H1 (cell line): ENCODE results near the gene LRRC3B.

Experiments used
- CEBPB ChIP-seq: IDR thresholded peaks from 2 replicates; pipeline ENCODE4 v1.6.1; 2012; ENCODE audit warnings: low read depth, low read length
- HDAC6 ChIP-seq: IDR thresholded peaks from one replicate; pipeline ENCODE4 v1.7.1; 2012; ENCODE audit warnings: low read depth, mild to moderate bottlenecking, inconsistent platforms, low read length, moderate library complexity
- KDM1A ChIP-seq: fragments of 200-600, 300-600 bp; sonication (generic); IDR thresholded peaks from 2 replicates; pipeline ENCODE4 v1.7.1; 2016; ENCODE audit warnings: mild to moderate bottlenecking, low read length, borderline replicate concordance
- POLR2A ChIP-seq, 2 experiments: IDR thresholded peaks; 1 replicate in 1 of 2; 2 replicates in 1 of 2; pipeline ENCODE4 v1.6.1; 2011; ENCODE audit warnings: low read depth in 2 of 2, low read length in 2 of 2, mild to moderate bottlenecking in 2 of 2; ENCODE audit errors: control extremely low read depth in 1 of 2
- RBBP5 ChIP-seq: IDR thresholded peaks from 2 replicates; pipeline ENCODE4 v1.7.1; 2012; ENCODE audit warnings: low read depth, mild to moderate bottlenecking, inconsistent platforms, low read length, moderate library complexity, borderline replicate concordance
- RNF2 ChIP-seq: fragments of 200-900, 300-1000 bp; sonication (generic); IDR thresholded peaks from 2 replicates; pipeline ENCODE4 v1.7.1; 2016; ENCODE audit warnings: borderline replicate concordance, low read depth, mild to moderate bottlenecking, antibody characterized with exemption, low read length; ENCODE audit not compliant: poor library complexity, severe bottlenecking; ENCODE audit errors: missing control alignments
- SAP30 ChIP-seq: fragments of 300-600 bp; sonication (generic); IDR thresholded peaks from 2 replicates; pipeline ENCODE4 v1.7.1; 2012; ENCODE audit warnings: low read length, moderate library complexity, mild to moderate bottlenecking, inconsistent platforms; ENCODE audit not compliant: insufficient read depth, insufficient replicate concordance
- TAF1 ChIP-seq: IDR thresholded peaks from 2 replicates; pipeline ENCODE4 v1.6.1; 2011; ENCODE audit warnings: mild to moderate bottlenecking, low read depth, low read length
- ZNF274 ChIP-seq: IDR thresholded peaks from 2 replicates; pipeline ENCODE4 v1.7.0; 2012; ENCODE audit warnings: low read length, borderline replicate concordance; ENCODE audit errors: extremely low read depth
- TF ChIP-seq, protein P1 (sequence below), 3 experiments: IDR thresholded peaks; 1 replicate in 2 of 3; 2 replicates in 1 of 3; pipeline versions ENCODE4 v1.5.1 to v1.6.1; 2011; ENCODE audit warnings: low read length in 3 of 3, mild to moderate bottlenecking in 3 of 3, inconsistent platforms in 2 of 3, low read depth in 1 of 3, moderate library complexity in 1 of 3; ENCODE audit not compliant: insufficient read depth in 1 of 3; ENCODE audit errors: control extremely low read depth in 1 of 3
- TF ChIP-seq, protein P2 (sequence below): IDR thresholded peaks from 2 replicates; pipeline ENCODE4 v1.6.1; 2012; ENCODE audit warnings: low read length, inconsistent platforms

DNA sequence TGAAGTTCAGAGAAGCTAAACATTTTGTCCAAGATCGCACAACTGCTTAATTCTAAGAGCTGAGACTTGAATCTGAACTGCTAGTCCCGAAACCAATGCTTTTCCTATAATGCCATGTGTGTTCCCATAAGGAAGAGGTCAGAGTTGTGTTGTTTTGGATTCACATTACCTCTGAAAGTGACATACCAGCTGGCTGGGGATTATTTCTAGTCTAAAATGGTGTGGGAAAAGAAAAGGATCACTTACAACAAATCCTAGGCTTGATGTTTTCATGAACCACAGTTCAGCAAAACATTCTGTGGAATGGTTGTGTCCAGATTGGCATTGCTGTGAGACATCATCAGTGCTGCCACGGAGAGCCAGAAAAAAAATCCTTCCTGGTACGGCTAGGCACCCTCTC, 35.0 kb upstream of the LRRC3B start:
- TF ChIP-seq CEBPB (no peak), SAP30 (no peak), RNF2 (no peak), RBBP5 (no peak), TAF1 (no peak), POLR2A (IDR thresholded peaks at IDR 0.05; ENCODE audit: control extremely low read depth in 1 of 2, low read depth in 2 of 2, low read length in 2 of 2) (no peak), KDM1A (no peak), HDAC6 (no peak), ZNF274 (no peak)
- TF ChIP-seq, protein P1, sequence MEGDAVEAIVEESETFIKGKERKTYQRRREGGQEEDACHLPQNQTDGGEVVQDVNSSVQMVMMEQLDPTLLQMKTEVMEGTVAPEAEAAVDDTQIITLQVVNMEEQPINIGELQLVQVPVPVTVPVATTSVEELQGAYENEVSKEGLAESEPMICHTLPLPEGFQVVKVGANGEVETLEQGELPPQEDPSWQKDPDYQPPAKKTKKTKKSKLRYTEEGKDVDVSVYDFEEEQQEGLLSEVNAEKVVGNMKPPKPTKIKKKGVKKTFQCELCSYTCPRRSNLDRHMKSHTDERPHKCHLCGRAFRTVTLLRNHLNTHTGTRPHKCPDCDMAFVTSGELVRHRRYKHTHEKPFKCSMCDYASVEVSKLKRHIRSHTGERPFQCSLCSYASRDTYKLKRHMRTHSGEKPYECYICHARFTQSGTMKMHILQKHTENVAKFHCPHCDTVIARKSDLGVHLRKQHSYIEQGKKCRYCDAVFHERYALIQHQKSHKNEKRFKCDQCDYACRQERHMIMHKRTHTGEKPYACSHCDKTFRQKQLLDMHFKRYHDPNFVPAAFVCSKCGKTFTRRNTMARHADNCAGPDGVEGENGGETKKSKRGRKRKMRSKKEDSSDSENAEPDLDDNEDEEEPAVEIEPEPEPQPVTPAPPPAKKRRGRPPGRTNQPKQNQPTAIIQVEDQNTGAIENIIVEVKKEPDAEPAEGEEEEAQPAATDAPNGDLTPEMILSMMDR (IDR thresholded peaks at IDR 0.05; ENCODE audit: control extremely low read depth in 1 of 3, insufficient read depth in 1 of 3, low read depth in 1 of 3, low read length in 3 of 3), result no peak
- TF ChIP-seq, protein P2, sequence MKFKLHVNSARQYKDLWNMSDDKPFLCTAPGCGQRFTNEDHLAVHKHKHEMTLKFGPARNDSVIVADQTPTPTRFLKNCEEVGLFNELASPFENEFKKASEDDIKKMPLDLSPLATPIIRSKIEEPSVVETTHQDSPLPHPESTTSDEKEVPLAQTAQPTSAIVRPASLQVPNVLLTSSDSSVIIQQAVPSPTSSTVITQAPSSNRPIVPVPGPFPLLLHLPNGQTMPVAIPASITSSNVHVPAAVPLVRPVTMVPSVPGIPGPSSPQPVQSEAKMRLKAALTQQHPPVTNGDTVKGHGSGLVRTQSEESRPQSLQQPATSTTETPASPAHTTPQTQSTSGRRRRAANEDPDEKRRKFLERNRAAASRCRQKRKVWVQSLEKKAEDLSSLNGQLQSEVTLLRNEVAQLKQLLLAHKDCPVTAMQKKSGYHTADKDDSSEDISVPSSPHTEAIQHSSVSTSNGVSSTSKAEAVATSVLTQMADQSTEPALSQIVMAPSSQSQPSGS, result no peak
